Activated CD4-positive, CD25-positive, alpha-beta regulatory T cell treated with anti-CD3 and anti-CD28 coated beads, Interleukin-2, amount 50 U/mL, for 16 hours (primary cell): ENCODE data around the gene ELP5.

ENCODE experiments used
- DNase-seq: peaks from one replicate; pipeline ENCODE4 v3.0.0-alpha.2; 2020; ENCODE audit warnings: low read depth, low spot score

ELP5 gene

DNA sequence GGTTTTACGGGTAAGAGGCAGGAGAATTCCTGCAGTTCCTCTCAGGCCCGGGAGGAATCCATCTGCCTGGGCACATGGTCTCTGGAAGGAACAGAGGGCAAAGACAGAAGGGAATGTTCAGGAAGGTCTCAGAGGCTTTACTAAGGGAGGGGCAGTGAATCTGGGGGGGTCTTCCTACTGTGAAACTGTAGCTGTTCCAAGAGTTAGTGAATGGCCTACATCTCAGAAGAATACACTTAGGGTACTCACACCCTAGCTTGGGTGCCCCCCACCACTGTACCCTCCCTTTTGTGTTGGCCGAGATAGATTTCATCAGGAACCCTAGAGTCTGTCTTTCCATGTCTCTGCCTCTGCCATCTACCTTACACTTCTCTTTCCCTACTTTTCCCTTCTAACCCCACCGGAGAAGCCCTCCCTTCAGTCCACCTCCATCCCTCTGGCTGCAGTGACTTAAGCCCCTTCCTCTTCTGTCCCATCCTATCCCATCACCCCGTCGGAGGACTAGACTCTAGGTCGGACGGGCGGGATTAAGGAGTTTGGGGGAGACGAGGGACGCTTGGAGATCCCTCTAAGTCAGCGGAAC, 32.7 kb upstream of the ELP5 start:
- DNase-seq: no peak

DNA sequence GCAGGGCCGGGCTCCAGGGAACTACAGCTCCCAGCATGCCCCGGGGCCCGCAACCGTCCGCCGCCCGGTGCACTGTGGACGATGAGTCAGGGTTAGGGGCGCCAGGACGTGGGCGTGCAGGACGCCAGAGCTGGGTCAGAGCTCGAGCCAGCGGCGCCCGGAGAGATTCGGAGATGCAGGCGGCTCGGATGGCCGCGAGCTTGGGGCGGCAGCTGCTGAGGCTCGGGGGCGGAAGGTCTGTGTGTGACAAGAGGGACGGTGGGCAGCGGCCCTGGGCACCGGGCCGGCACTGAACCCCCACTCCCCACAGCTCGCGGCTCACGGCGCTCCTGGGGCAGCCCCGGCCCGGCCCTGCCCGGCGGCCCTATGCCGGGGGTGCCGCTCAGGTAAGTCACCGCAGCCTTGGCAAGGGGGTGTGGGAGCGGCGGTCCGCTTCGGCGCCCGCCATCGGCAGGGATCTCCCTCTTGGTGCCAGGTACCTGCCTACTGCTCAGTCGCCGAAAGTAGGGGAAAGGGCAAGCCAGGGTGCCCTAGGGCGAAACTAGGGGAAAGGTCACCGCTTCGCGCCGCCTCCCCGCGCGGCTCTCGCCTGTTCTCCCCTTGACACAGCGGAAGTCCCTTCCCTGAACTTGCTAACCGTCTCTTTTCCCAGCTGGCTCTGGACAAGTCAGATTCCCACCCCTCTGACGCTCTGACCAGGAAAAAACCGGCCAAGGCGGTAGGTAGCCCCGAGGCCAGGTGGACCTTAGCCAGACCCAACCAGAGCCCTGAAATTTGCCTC, 32.0 kb upstream of the ELP5 start, which contains the start of the genes ACADVL and DLG4:
TSS of gene ACADVL (plus strand) at position 127 of the 781 bp plus-strand sequence. CDS start at position 174, 47 bp downstream.
TSS of gene DLG4 (minus strand) at position 25 of the 781 bp plus-strand sequence.
- peak; percentile 55 for DNase-seq

DNA sequence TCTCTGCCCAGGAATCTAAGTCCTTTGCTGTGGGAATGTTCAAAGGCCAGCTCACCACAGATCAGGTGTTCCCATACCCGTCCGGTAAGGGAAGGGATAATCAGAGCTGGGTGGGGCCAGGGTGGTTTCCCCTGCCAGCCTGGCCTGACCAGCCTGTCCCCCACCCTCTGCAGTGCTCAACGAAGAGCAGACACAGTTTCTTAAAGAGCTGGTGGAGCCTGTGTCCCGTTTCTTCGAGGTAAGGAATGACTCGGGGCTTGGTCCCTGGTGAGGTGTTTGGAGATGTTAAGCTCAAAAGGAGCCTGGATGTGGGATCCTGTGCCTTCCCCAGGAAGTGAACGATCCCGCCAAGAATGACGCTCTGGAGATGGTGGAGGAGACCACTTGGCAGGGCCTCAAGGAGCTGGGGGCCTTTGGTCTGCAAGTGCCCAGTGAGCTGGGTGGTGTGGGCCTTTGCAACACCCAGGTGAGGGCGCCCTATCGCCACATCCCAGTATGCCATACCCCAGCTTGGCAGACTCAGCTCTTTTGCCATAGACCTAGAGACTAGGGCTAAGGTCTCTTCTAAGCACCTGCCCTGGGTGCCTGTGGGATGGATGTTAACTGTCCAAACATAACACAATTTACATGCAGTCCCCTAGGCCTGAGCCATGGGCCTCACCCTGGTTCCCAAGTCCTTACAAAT, 31.3 kb upstream of the ELP5 start:
- DNase-seq: no peak

DNA sequence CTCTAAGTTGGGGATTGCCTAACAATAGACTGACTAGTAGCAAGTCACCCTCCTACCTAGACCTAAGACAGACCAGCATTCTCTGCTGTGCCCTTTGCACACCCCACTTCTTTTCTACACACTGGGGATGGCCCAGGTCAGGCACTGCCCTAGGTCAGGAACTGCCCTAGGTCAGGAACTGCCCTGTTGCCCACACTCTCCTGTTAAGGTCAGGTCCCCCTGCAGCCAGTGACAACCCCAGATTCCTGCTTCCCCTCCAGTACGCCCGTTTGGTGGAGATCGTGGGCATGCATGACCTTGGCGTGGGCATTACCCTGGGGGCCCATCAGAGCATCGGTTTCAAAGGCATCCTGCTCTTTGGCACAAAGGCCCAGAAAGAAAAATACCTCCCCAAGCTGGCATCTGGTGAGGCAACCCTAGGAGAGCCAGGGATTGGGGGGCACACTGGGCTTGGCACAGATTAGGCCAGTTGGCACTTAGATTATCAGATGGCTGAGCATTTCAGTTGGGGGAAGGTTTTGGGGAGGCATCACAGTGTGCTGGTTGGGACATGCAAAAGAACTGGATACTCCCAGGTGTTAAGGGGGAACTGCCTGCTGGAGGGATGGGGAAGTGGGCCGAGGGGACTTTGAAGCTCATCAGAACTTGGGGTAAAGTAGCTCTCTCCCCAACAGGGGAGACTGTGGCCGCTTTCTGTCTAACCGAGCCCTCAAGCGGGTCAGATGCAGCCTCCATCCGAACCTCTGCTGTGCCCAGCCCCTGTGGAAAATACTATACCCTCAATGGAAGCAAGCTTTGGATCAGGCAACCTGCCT, 30.5 kb upstream of the ELP5 start:
- DNase-seq: no peak

DNA sequence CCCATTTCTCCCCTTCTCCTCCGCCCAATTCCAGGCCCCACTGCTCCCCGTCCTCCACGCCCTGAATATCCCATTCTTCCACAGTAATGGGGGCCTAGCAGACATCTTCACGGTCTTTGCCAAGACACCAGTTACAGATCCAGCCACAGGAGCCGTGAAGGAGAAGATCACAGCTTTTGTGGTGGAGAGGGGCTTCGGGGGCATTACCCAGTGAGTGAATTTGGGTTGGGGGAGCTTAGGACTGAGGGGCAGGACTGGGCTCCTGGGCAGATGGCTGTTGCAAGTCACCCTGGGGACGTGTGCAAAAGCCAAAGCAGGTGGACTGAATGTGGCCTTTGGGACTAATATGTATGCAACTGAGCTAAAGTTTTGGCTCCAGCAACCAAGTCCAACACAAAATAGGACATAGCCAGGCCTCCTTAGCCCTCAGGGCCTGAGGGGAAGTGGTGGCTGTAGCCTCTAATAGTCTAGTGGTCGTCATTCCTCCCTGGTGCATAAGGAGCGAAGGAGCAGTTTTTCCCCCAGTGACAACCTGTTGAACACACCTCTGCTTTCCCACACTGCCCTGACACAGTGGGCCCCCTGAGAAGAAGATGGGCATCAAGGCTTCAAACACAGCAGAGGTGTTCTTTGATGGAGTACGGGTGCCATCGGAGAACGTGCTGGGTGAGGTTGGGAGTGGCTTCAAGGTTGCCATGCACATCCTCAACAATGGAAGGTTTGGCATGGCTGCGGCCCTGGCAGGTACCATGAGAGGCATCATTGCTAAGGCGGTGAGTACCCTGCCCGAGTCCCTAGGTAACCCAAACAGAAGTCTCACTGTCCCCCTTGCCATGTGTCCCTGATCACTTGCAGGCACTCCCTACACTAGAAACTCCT, 29.7 kb upstream of the ELP5 start:
- no peak for DNase-seq

DNA sequence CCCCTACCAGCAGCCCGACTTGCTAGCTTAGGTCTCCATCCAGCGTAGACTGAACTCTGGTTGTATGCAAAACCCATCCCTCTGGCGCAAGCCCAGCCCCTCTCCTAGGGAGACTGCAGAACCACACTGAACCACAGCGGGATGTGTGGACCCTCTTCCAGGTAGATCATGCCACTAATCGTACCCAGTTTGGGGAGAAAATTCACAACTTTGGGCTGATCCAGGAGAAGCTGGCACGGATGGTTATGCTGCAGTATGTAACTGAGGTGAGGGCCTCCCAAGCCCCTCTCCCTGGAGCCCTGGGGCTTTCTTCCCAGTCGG, 29.1 kb upstream of the ELP5 start:
- no peak for DNase-seq

DNA sequence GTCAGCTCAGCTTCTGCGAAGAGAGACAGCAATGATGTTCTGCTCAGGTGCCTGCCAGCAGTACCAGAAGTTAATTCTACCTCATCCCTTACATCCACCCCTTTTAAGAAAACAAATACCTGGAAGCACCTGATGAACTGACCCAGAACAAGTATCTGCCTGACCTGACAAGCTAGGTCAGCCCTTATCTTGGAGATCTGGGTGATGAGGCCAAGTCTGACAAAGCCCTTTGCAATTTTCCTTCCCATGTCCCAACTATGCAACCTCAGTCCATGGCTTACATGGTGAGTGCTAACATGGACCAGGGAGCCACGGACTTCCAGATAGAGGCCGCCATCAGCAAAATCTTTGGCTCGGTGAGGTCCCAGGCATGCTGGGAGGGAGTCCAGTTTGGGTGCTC, 28.6 kb upstream of the ELP5 start:
- no peak for DNase-seq

DNA sequence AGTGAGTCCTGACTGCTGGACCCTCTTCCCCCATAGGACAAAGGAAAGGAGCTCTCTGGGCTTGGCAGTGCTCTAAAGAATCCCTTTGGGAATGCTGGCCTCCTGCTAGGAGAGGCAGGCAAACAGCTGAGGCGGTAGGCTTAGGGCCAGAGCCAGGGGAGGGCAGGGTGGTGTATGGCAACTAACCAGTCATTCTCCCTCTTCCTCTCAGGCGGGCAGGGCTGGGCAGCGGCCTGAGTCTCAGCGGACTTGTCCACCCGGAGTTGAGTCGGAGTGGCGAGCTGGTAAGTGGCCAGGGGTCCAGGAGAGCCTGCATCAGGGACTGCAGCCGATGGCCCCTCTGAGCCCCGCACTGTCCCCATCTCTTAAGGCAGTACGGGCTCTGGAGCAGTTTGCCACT, 27.9 kb upstream of the ELP5 start:
- no peak for DNase-seq

DNA sequence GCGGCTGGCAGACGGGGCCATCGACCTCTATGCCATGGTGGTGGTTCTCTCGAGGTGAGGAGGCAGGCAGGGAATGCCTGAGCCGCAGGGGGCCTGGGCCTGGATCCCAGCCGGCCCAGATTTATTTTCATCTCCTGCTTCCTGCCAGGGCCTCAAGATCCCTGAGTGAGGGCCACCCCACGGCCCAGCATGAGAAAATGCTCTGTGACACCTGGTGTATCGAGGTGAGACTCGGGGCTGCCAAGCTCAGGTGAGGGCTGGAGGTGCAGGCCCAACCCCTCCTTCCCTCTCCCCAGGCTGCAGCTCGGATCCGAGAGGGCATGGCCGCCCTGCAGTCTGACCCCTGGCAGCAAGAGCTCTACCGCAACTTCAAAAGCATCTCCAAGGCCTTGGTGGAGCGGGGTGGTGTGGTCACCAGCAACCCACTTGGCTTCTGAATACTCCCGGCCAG, 27.3 kb upstream of the ELP5 start:
- no peak for DNase-seq

DNA sequence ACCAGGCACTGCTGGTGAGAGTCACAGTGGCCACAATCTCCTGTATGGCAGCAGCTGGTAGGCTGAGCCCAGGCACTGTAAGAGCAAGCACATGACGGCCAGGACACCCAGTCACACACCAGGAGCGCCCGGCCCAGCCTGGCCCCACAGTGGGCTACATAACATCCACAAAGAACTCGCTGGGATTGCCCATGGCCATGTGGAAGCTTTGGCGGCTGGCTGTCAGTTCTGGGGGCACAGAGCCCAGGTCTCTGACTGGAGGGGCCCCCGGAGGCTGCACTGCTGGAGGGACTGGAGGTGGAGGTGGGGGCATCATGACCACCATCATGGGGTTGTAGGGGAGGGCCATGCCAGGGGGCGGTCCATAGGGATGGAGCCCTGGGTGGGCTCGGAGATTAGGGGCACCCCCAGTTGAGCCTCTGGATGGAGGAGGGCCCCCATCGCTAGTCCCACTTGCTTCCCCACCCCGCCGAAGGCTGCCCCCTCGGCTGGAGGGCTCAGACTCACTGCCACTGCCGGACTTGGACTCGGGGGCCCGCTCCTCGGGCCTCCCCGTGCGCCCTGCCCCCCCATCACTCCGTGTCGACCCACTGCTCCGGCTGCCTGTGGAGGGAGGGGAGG, 26.2 kb upstream of the ELP5 start:
- no peak for DNase-seq

DNA sequence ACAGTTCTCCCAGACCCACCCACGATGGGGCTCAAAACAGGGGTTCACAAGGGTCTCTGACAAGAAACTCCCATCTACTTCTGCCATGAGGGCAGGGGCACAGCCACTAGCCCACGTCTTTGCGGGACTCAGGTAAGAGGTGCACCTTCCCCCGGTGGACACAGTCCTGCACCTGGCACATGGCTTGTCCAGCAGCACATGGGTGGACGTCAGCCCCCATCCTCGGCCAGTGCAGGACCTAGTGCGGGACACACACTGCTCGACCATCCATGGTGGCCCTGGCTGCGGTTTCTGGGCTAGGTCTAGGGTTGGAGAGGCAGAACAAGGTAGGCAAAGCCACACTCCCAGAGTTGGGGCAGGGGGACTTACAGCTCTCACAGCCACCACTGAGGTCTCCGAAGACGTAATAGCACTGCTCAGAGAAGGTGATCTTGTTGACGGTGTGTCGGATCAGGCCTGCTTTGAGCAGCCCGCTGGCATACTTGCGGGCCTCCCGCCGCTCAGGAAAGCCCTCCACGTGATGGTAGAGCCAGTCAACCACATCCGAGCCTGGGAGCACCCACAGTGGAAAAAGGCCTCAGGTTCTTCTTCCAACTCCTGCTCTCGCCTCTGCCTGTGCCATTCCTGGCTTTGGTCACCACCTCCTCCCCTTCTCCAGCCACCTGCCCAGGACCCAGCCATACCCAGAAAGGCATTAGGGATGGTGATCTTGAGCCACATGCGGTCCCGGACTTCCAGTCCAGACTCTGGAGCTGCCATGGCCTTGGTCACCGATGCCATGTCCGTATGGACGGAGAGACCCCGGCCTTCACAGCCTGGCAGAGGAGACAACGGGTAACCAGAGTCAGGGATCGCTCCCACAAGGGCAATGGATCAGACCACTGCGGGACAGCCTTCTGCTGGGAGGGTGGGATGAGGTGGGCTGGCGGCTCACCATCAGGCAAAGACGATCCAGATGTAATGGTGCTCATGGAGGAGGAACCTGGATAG, 25.0 kb upstream of the ELP5 start:
- DNase-seq: no peak

DNA sequence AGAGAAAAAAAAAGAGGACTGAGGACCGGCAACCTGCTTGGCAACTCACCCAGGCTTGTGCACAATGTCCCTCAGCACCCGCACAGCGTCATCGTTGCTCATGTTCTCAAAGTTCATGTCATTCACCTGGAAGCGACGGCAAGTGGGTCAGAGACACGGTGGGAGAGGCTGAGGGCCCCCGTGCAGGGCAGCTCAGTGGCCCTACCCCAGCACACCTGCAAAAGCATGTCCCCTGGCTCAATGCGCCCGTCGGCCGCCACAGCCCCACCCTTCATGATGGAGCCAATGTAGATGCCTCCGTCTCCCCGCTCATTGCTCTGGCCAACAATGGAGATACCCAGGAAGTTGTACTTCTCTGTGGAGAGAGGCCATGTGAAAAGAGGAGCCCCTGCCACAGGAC, 23.1 kb upstream of the ELP5 start:
- DNase-seq: no peak

DNA sequence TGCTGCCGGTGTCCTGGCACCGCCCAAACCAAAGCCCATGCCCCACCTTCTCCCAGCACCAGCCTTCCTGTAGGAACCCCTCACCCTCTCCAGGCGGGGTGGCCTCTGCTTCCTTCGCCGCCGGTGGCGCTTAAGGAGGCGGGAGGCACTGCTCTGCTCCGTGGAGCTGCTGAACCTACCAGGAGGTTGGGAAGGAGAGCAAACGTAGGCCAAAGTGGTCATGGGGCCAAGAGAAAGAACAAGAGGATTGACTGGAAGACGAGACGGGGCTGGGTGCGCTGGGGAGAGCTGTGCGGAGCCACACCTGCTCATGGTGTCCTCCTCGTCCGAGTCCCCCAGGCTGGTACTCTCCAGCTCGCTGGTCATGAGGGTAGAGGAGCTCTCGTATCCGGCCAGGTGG, 22.5 kb upstream of the ELP5 start:
- no peak for DNase-seq

DNA sequence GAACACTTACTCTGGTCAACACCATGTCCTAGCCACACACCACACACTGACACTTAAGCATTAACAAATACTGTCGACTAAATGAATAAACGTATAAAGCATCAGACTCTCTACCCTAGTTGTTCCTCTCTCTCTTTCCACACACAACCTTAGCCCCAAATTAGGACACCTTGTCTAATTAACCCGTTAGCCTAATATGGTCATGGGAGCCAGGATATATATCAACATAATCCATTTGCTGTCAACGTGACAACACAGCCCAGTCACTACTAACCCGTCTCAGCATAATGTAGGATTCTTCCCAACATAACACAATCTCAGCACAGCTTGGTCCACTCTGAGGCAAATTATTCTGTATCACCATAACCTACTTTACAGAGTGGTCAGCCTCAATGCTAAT, 19.9 kb upstream of the ELP5 start:
- DNase-seq: no peak

DNA sequence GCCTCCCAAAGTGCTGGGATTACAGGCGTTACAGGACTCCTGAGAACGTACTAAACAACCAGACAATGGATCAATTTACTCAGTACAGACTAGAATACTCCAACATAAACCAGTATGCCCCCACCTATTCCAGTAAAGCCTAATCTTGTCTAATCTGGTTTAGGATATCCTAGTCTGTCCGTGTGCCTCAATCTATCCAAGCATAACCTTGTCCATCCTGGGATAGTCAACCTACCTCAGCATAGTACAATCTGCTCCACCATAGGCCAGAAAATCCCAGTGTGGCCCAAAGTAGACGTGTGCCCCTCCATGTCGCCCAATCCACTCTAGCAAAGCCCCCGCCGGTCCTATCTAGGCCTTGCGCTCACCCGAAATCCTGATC, 18.3 kb upstream of the ELP5 start:
- no peak for DNase-seq

DNA sequence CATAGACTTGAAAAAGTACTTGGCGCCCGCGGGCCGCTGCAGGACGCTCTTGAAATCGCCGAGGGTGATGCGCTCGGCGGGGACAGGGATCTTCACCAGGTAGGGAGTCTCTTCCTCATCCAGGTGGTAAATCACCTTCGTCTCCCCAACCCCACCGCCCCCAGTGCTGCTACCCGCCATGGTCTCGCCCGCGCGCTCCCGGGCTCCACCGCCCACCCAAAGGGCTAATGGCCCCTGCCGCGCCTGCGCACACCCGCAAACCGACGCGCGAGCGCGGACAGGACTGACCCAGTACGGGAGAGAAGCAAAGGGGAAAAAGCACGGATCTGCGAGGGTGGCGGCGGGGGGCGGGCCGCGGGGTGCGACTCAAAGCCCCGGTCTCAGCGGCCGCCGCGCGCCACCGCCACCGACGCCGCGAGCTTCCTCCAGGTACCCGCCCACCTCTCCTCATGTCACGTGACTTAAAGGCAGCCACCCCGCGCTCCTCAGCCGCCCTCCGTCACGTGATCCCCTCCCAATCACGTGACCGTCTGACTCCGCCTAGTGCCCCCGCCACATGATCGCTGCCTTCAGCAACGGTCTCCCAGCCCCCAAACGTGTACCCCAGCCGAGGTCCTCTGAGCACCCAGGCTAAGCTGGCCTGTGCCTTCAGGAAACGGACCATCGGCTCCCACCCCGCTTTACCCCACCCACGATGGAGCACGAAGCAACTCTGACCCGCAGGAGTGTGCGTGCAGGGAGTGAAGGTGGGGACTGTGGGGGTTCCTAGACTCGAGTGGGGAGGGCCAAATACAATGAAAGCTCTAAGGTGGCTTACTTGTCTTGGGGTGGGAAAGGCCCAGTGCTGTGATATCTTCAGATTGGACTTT, 17.7 kb upstream of the ELP5 start, which contains the start of gene DVL2:
TSS of gene DVL2 (minus strand) at position 435 of the 869 bp plus-strand sequence. CDS start at position 180, 255 bp downstream.
- DNase-seq: peak; percentile 85

DNA sequence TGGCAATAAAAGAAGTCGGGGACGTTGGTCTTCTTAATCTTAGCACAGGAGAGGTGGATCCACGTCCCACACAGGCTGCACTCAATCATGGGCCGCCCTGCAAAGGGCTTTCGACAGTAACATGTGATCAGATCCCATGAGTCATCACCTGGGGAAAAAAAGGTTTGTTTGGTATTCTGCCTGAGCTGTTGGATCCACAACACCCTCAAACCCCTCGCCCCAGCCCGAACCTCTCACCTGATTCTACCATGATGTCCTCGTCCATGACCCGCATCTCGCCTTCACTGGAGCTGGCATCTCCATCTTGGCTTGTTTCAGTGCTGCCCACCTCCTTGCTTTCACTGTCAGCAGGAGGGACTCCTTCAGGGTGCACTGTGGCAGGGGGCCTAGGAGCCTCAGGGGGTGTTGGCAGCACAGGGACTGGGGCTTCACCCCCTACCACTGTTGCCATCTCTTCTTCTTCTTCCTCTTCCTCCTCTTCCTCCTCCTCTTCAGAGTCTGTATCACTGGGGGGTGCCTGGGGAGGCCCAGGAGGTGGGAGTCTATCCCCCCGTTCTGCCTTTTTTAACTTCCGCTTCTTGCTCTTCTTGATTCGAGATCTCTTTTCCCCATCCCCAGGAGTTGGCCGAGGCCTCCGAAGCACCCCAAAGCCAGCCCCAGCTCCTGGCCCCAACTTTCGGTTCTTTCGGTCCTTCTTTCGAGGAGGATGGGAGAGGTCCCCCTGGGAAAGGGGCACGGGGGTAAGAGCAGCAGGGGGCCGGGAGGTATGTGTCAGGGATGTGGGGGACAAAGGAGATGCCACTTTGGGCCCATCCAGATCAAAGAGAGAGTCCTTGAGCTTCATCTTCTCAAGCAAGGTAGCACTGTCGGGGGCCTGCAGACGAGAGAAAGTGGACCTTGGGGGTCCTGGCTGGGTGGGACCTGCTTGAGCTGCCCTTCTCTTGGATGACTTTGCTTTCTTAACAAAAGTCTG, 16.0 kb upstream of the ELP5 start:
- no peak for DNase-seq
